ENCODE measurements around the gene CD59.

DNA sequence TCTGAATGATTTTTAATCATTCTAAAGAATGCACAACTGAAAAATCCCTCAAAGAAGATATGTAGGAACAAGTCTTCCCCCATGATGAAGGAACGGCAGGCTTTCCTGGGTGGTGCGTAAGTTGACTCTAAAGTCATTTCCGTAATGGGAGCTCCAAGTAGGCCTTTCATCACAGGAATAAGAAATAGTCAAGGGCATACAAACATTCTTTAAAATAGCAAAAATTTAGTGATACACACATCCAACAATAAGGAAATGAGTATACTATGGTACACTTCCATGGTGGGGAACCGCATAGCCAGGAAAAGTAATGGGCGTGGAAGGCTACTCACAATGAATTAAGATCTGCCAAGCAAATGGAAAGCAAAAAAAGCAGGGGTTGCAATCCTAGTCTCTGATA lies 10.7 kb downstream of the CD59 start:
- TF ChIP-seq, protein P1, sequence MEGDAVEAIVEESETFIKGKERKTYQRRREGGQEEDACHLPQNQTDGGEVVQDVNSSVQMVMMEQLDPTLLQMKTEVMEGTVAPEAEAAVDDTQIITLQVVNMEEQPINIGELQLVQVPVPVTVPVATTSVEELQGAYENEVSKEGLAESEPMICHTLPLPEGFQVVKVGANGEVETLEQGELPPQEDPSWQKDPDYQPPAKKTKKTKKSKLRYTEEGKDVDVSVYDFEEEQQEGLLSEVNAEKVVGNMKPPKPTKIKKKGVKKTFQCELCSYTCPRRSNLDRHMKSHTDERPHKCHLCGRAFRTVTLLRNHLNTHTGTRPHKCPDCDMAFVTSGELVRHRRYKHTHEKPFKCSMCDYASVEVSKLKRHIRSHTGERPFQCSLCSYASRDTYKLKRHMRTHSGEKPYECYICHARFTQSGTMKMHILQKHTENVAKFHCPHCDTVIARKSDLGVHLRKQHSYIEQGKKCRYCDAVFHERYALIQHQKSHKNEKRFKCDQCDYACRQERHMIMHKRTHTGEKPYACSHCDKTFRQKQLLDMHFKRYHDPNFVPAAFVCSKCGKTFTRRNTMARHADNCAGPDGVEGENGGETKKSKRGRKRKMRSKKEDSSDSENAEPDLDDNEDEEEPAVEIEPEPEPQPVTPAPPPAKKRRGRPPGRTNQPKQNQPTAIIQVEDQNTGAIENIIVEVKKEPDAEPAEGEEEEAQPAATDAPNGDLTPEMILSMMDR (IDR thresholded peaks at IDR 0.05) = no peak
- no peak for TF ChIP-seq POLR2A (IDR thresholded peaks at IDR 0.05)
